NCI-H1092 treated with DMSO at 0.1 percent for 48 hours (cell line): ENCODE data around the gene PRRG2.

Experiments
- DNase-seq: peaks from one replicate; lab custom pipeline; 2025; lab: John Stamatoyannopoulos, UW

PRRG2 gene

GRCh38 chr19:49589502-49589905, 8.4 kb downstream of the PRRG2 start:
- DNase-seq: peak; percentile 44

GRCh38 chr19:49590071-49590970, 9.2 kb downstream of the PRRG2 start:
- peak; percentile 86 for DNase-seq

- DNase-seq: peak; percentile 61
Observed at GRCh38 chr19:49590971-49591730, 10.0 kb downstream of the PRRG2 start, which contains the start of gene PRR12. Gene PRR12, plus strand, starts transcription at chr19:49591182. Its CDS starts 473 bp downstream, at chr19:49591655.

- DNase-seq: peak; percentile 20
Observed at GRCh38 chr19:49591731-49592485, 10.8 kb downstream of the PRRG2 start.

- DNase-seq: no peak
Observed at GRCh38 chr19:49592486-49593232, 11.5 kb downstream of the PRRG2 start.

GRCh38 chr19:49593233-49594113, 12.4 kb downstream of the PRRG2 start:
- peak; percentile 48 for DNase-seq

- no peak for DNase-seq
Observed at GRCh38 chr19:49594157-49594992, 13.3 kb downstream of the PRRG2 start.

GRCh38 chr19:49594993-49595818, 14.1 kb downstream of the PRRG2 start:
- no peak for DNase-seq

- DNase-seq: no peak
Observed at GRCh38 chr19:49595819-49596404, 14.8 kb downstream of the PRRG2 start.

- no peak for DNase-seq
Observed at GRCh38 chr19:49596407-49596806, 15.3 kb downstream of the PRRG2 start.

GRCh38 chr19:49596954-49597702, 16.0 kb downstream of the PRRG2 start:
- DNase-seq: no peak

- DNase-seq: no peak
Observed at GRCh38 chr19:49597703-49597974, 16.5 kb downstream of the PRRG2 start.

GRCh38 chr19:49599378-49600295, 18.5 kb downstream of the PRRG2 start:
- no peak for DNase-seq

- DNase-seq: no peak
Observed at GRCh38 chr19:49601482-49602038, 20.4 kb downstream of the PRRG2 start.

- DNase-seq: no peak
Observed at GRCh38 chr19:49602806-49603205, 21.7 kb downstream of the PRRG2 start.

- DNase-seq: no peak
Observed at GRCh38 chr19:49605605-49606004, 24.5 kb downstream of the PRRG2 start.
